Neuronal stem cell (in vitro differentiated cells): ENCODE measurements around the gene ZNF732.

Experiments used
- DNase-seq: peaks from one replicate; pipeline ENCODE4 v3.0.0-alpha.2; 2013; ENCODE audit warnings: low spot score
- H2AFZ ChIP-seq: one replicate; pipeline ENCODE4 v1.6.1; 2013; ENCODE audit warnings: mild to moderate bottlenecking, low read length, inconsistent platforms
- H2AK5ac ChIP-seq: 2 replicates; pipeline ENCODE4 v1.6.1; 2013; ENCODE audit warnings: low read depth, mild to moderate bottlenecking, inconsistent platforms, low read length, moderate library complexity, mixed read lengths
- H2BK120ac ChIP-seq: 2 replicates; pipeline ENCODE4 v1.6.1; 2013; ENCODE audit warnings: low read depth, mild to moderate bottlenecking, inconsistent platforms, low read length, moderate library complexity, mixed read lengths
- H2BK12ac ChIP-seq: one replicate; pipeline ENCODE4 v1.6.1; 2013; ENCODE audit warnings: low read length, inconsistent platforms
- H2BK15ac ChIP-seq: 2 replicates; pipeline ENCODE4 v1.6.1; 2013; ENCODE audit warnings: mild to moderate bottlenecking, low read length, inconsistent platforms, mixed read lengths
- H2BK5ac ChIP-seq: one replicate; pipeline ENCODE4 v1.6.1; 2013; ENCODE audit warnings: inconsistent platforms, mild to moderate bottlenecking, low read length, moderate library complexity
- H3K14ac ChIP-seq: one replicate; pipeline ENCODE4 v1.6.1; 2013; ENCODE audit warnings: low read length, inconsistent platforms
- H3K18ac ChIP-seq: 2 replicates; pipeline ENCODE4 v1.6.1; 2013; ENCODE audit warnings: low read length, inconsistent platforms
- H3K23ac ChIP-seq: 2 replicates; pipeline ENCODE4 v1.6.1; 2013; ENCODE audit warnings: low read depth, mild to moderate bottlenecking, mixed read lengths, low read length, inconsistent platforms; ENCODE audit not compliant: poor library complexity
- H3K27ac ChIP-seq: replicated peaks from 3 replicates; pipeline ENCODE4 v1.5.1; 2013; ENCODE audit warnings: low read length, inconsistent platforms
- H3K27me3 ChIP-seq, 3 experiments: 2 replicates each; pipeline ENCODE4 v1.6.1; 2013; ENCODE audit warnings: low read length in 3 of 3, mild to moderate bottlenecking in 2 of 3, inconsistent platforms in 1 of 3, low read depth in 1 of 3, mixed read lengths in 1 of 3, moderate library complexity in 1 of 3; ENCODE audit not compliant: control insufficient read depth in 3 of 3, insufficient read depth in 3 of 3
- H3K36me3 ChIP-seq, 2 donors: replicated peaks in 1 of 2; 2 replicates each; pipeline ENCODE4 v1.6.1; 2013; ENCODE audit warnings: low read length in 2 of 2; ENCODE audit not compliant: control insufficient read depth in 2 of 2, insufficient read depth in 2 of 2
- H3K4ac ChIP-seq: 2 replicates; pipeline ENCODE4 v1.6.1; 2013; ENCODE audit warnings: inconsistent platforms, mild to moderate bottlenecking, low read length, moderate library complexity
- H3K4me1 ChIP-seq, 2 donors: 1 replicate in 1 of 2; 2 replicates in 1 of 2; pipeline ENCODE4 v1.6.1; 2013; ENCODE audit warnings: low read length in 2 of 2, low read depth in 1 of 2; ENCODE audit not compliant: control insufficient read depth in 2 of 2, insufficient read depth in 1 of 2
- H3K4me2 ChIP-seq: one replicate; pipeline ENCODE4 v1.6.1; 2013; ENCODE audit warnings: mild to moderate bottlenecking, low read length, inconsistent platforms; ENCODE audit not compliant: insufficient read depth, poor library complexity, severe bottlenecking
- H3K4me3 ChIP-seq, 2 donors: 2 replicates each; pipeline ENCODE4 v1.5.1; 2013; ENCODE audit warnings: low read length in 2 of 2, mild to moderate bottlenecking in 2 of 2, inconsistent platforms in 1 of 2, moderate library complexity in 1 of 2
- H3K79me1 ChIP-seq: one replicate; pipeline ENCODE4 v1.6.1; 2013; ENCODE audit warnings: low read depth, mild to moderate bottlenecking, inconsistent platforms, low read length, moderate library complexity
- H3K9ac ChIP-seq: one replicate; pipeline ENCODE4 v1.6.1; 2013; ENCODE audit warnings: mild to moderate bottlenecking, low read depth, low read length, inconsistent platforms; ENCODE audit not compliant: poor library complexity
- H3K9me3 ChIP-seq, 2 donors: replicated peaks in 1 of 2; 2 replicates each; pipeline versions ENCODE3 to v1.6.1; 2013; ENCODE audit warnings: low read length in 2 of 2, mild to moderate bottlenecking in 2 of 2, inconsistent platforms in 1 of 2, low read depth in 1 of 2, mixed read lengths in 1 of 2, moderate library complexity in 1 of 2; ENCODE audit not compliant: control insufficient read depth in 2 of 2, insufficient read depth in 1 of 2
- H4K8ac ChIP-seq: one replicate; pipeline ENCODE4 v1.6.1; 2013; ENCODE audit warnings: low read depth, mild to moderate bottlenecking, inconsistent platforms, low read length, moderate library complexity
- H4K91ac ChIP-seq: one replicate; pipeline ENCODE4 v1.6.1; 2013; ENCODE audit warnings: low read length, low read depth, mild to moderate bottlenecking, inconsistent platforms; ENCODE audit not compliant: poor library complexity
- WGBS, 2 donors: extraction: QIAGEN DNeasy Blood & Tissue Kit; methylation state at CpG; one replicate each; pipeline ENCODE4 v1.1.7; 2013; ENCODE audit warnings: missing lambda C conversion rate in 2 of 2, mixed read lengths in 1 of 2; ENCODE audit not compliant: insufficient read length in 2 of 2, insufficient replicate concordance in 1 of 2; ENCODE audit errors: extremely low coverage in 2 of 2; 5-methylcytosine and 5-hydroxymethylcytosine counted together

The ZNF732 gene

DNA sequence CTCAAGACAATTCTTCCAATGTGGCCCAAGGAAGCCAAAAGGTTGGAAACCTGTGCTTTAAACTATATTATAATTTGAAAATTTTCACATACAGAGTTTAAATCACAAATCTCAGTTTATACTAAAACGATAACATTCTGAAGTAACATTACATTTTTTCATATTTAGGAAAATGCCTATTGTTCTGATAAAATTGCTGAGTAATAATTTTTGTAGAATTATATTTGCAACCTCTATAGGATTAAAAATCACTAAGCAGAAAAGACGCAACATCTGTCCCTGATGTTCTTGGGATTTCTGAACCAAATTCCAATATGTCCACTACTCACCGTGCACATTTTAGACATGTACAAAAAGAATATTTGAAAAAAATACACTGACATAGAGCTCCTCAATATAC lies 10.5 kb downstream of the ZNF732 start:
- H2AFZ ChIP-seq: no peak overlapping the region
- H3K14ac ChIP-seq: no peak overlapping the region
- H2BK15ac ChIP-seq: no peak overlapping the region
- no CpG with 5 or more reads among the region's 3 CpGs for WGBS, 2 donors
- H2AK5ac ChIP-seq: no peak overlapping the region
- no peak overlapping the region for H3K27ac ChIP-seq
- H3K18ac ChIP-seq: no peak overlapping the region
- H3K27me3 ChIP-seq: no peaks in the 10 kb centered on the region
- no peak overlapping the region for H4K91ac ChIP-seq
- no peaks in the 10 kb centered on the region for H3K4me1 ChIP-seq
- H3K36me3 ChIP-seq: peaks cover 3 to 18% of the 10 kb centered on the region in 2 donors
- no peak overlapping the region for H3K9ac ChIP-seq
- H3K9me3 ChIP-seq: peaks cover 21 to 49% of the 10 kb centered on the region in 2 donors
- peaks cover 3% of the 10 kb centered on the region for H3K79me1 ChIP-seq
- H3K4me3 ChIP-seq: no peak overlapping the region
- no peak overlapping the region for H2BK120ac ChIP-seq
- H2BK12ac ChIP-seq: no peak overlapping the region
- H3K4ac ChIP-seq: no peak overlapping the region
- H3K23ac ChIP-seq: no peak overlapping the region
- no peak overlapping the region for H2BK5ac ChIP-seq
- DNase-seq: no peak
- no peak overlapping the region for H3K4me2 ChIP-seq
- no peak overlapping the region for H4K8ac ChIP-seq

DNA sequence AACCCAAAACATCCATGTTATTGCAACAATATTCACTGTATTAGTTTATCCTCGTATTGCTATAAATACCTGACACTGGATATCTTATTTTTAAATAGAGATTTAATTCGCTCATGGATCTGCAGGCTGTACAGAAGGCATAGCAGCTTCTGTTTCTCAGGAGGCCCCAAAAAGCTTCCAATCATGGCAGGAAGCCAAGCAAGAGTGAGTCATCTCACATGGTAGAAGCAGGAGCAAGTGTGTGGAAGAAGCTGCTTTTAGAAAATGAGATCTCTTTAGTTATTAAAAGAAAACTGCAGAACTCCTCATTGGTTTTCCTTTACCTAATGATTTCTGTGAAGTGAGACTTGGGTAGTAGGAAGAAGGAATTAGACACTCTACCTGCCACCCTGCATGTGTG lies 16.4 kb downstream of the ZNF732 start:
- H4K8ac ChIP-seq: no peak overlapping the region
- H2BK5ac ChIP-seq: no peak overlapping the region
- H3K23ac ChIP-seq: no peak overlapping the region
- H3K18ac ChIP-seq: no peak overlapping the region
- H2BK120ac ChIP-seq: no peak overlapping the region
- no peak overlapping the region for H2BK12ac ChIP-seq
- no peak overlapping the region for H3K27ac ChIP-seq
- H2AK5ac ChIP-seq: no peak overlapping the region
- H3K79me1 ChIP-seq: peaks cover 5% of the 10 kb centered on the region
- no peak overlapping the region for H4K91ac ChIP-seq
- peaks cover 0 to 18% of the 10 kb centered on the region in 2 donors for H3K36me3 ChIP-seq
- no CpG with 5 or more reads among the region's 2 CpGs for WGBS, 2 donors
- H3K4ac ChIP-seq: no peak overlapping the region
- H3K14ac ChIP-seq: no peak overlapping the region
- no peaks in the 10 kb centered on the region for H3K27me3 ChIP-seq
- H2BK15ac ChIP-seq: no peak overlapping the region
- no peak overlapping the region for H3K4me3 ChIP-seq
- DNase-seq: no peak
- no peaks in the 10 kb centered on the region for H3K4me1 ChIP-seq
- H3K4me2 ChIP-seq: no peak overlapping the region
- no peak overlapping the region for H3K9ac ChIP-seq
- peaks cover 24 to 52% of the 10 kb centered on the region in 2 donors for H3K9me3 ChIP-seq
- H2AFZ ChIP-seq: no peak overlapping the region

DNA sequence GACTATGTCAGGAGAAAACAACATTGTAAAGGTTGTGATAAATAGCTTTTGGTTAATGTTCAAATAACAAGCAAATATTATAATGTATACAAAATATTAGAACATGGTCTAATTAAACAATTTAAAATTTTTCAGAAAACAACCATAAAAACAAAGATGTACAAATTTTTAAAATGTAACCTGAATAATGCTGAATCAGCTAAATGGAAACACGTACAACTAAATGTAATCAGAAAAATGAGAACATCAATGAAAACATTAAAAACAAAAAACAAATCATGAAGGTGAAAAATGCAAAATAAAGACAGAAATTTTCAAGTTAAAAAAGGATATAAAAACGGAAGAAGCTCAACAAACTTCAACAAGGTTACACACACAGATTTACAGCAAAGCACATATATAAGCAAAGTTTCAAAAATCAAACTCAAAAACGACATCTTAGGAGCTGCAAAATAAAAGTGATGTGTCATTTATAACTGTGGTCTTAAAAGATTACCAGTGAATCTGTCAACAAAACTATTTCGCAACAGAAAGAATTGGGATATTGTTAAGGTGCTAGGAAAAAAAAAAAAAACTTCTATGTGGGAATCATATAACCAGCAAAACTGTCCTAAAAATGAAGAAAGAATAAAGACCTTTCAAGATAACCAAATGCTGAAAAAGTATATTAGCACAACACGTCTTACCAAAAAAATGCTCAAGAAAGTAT lies 31.8 kb downstream of the ZNF732 start:
- Histone ChIP-seq H3K4ac (no peak overlapping the region), H3K9me3 (peaks cover 15 to 88% of the 10 kb centered on the region in 2 donors), H3K4me2 (no peak overlapping the region), H2BK12ac (no peak overlapping the region), H3K4me3 (no peak overlapping the region), H3K27ac (no peak overlapping the region), H3K36me3 (peaks cover 0 to 8% of the 10 kb centered on the region in 2 donors), H3K18ac (no peak overlapping the region), H3K23ac (no peak overlapping the region), H3K14ac (no peak overlapping the region), H3K4me1 (no peaks in the 10 kb centered on the region), H3K9ac (no peak overlapping the region), H4K8ac (no peak overlapping the region), H2AK5ac (no peak overlapping the region), H2BK15ac (no peak overlapping the region), H2AFZ (no peak overlapping the region), H3K79me1 (no peaks in the 10 kb centered on the region), H2BK120ac (no peak overlapping the region), H3K27me3 (no peaks in the 10 kb centered on the region), H2BK5ac (no peak overlapping the region), H4K91ac (no peak overlapping the region)
- WGBS, 2 donors: no CpG with 5 or more reads among the region's 5 CpGs
- DNase-seq: no peak

DNA sequence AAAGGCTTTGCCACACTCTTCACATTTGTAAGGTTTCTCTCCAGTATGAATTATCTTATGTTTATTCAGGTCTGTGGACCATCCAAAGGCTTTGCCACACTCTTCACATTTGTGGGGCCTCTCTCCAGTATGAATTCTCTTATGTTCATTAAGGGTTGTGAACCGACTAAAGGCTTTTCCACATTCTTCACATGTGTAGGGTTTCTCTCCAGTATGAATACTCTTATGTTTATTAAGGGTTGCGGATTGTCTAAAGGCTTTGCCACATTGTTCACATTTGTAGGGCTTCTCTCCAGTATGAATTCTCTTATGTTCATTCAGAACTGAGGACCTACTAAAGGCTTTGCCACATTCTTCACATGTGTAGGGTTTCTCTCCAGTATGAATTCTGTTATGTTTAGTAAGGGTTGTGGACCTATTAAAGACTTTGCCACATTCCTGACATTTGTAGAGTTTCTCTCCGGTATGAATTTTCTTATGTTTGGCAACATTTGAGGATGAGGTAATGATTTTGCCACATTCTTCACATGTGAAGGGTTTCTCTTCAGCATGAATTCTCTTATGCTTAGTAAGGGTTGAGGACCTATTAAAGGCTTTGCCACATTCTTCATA lies 33.7 kb downstream of the ZNF732 start:
- H3K36me3 ChIP-seq: peaks cover 0 to 8% of the 10 kb centered on the region in 2 donors
- DNase-seq: no peak
- H2AK5ac ChIP-seq: no peak overlapping the region
- no peak overlapping the region for H3K18ac ChIP-seq
- H3K4me2 ChIP-seq: no peak overlapping the region
- H2BK12ac ChIP-seq: no peak overlapping the region
- no peak overlapping the region for H3K23ac ChIP-seq
- peaks cover 15 to 86% of the 10 kb centered on the region in 2 donors for H3K9me3 ChIP-seq
- no peak overlapping the region for H3K14ac ChIP-seq
- no peak overlapping the region for H3K4me3 ChIP-seq
- H3K4ac ChIP-seq: no peak overlapping the region
- H2BK15ac ChIP-seq: no peak overlapping the region
- no peak overlapping the region for H2AFZ ChIP-seq
- H2BK120ac ChIP-seq: no peak overlapping the region
- H4K8ac ChIP-seq: no peak overlapping the region
- H3K27ac ChIP-seq: no peak overlapping the region
- no peaks in the 10 kb centered on the region for H3K79me1 ChIP-seq
- H3K4me1 ChIP-seq: no peaks in the 10 kb centered on the region
- no peaks in the 10 kb centered on the region for H3K27me3 ChIP-seq
- WGBS, 2 donors: no CpG with 5 or more reads among the region's 3 CpGs
- no peak overlapping the region for H3K9ac ChIP-seq
- no peak overlapping the region for H4K91ac ChIP-seq
- no peak overlapping the region for H2BK5ac ChIP-seq
